Aorta (tissue), 5 donors: ENCODE measurements around the gene TUBGCP2. TPM values are rescaled to one million over a fixed set of nuclear protein-coding genes. Genes with fewer than 3 reads are reported as not detected.

ENCODE experiments used
- ATAC-seq: fragments of 200-7000 bp; cut with Tn5 transposase; one replicate; pipeline ENCODE4 v1.9.1; 2022; ENCODE audit warnings: moderate library complexity; ENCODE audit not compliant: low FRiP score
- DNase-seq, 2 donors: peaks; one replicate each; pipeline ENCODE4 v3.0.0-alpha.2; 2020
- H3K27ac ChIP-seq, 2 donors: one replicate each; pipeline ENCODE4 v1.5.1; 2013; ENCODE audit warnings: low read length in 2 of 2, mild to moderate bottlenecking in 2 of 2, moderate library complexity in 2 of 2, control low read depth in 1 of 2, inconsistent platforms in 1 of 2, low read depth in 1 of 2
- H3K27me3 ChIP-seq, 2 donors: one replicate each; pipeline ENCODE4 v1.6.1; 2013; ENCODE audit warnings: control low read depth in 1 of 2, low read length in 1 of 2, mild to moderate bottlenecking in 1 of 2, moderate library complexity in 1 of 2; ENCODE audit not compliant: insufficient read depth in 2 of 2, control insufficient read depth in 1 of 2
- H3K36me3 ChIP-seq, 2 donors: one replicate each; pipeline ENCODE4 v1.6.1; 2013; ENCODE audit warnings: control low read depth in 1 of 2, low read length in 1 of 2, mild to moderate bottlenecking in 1 of 2; ENCODE audit not compliant: insufficient read depth in 2 of 2, control insufficient read depth in 1 of 2
- H3K4me1 ChIP-seq, 2 donors: one replicate each; pipeline ENCODE4 v1.6.1; 2013; ENCODE audit warnings: low read length in 2 of 2, control low read depth in 1 of 2, mild to moderate bottlenecking in 1 of 2, moderate library complexity in 1 of 2; ENCODE audit not compliant: insufficient read depth in 2 of 2, control insufficient read depth in 1 of 2
- H3K4me3 ChIP-seq, 2 donors: one replicate each; pipeline ENCODE4 v1.5.1; 2013; ENCODE audit warnings: low read length in 2 of 2, control low read depth in 1 of 2, mild to moderate bottlenecking in 1 of 2
- H3K9me3 ChIP-seq: one replicate; pipeline ENCODE4 v1.6.1; 2013; ENCODE audit warnings: mild to moderate bottlenecking, low read length; ENCODE audit not compliant: control insufficient read depth
- WGBS, 2 donors: extraction: QIAGEN DNeasy Blood & Tissue Kit; methylation state at CpG; one replicate each; pipeline ENCODE4 v1.1.7; 2013; 5-methylcytosine and 5-hydroxymethylcytosine counted together
- intact Hi-C, 2 donors: fragments of 100-400 bp; cut with DNase I; formaldehyde crosslinking; loops; one replicate each; pipeline versions ENCODE4 v1.14.2 to v1.15.0; 2022
- polyA plus RNA-seq, 2 donors: library from polyadenylated mRNA; stranded (reverse); fragments of 200-250 nt; gene quantifications; one replicate each; pipeline ENCODE4 v1.2.3, GENCODE V29; 2013
- total RNA-seq, 2 donors: library from RNA; stranded (reverse); fragmentation: NEBNext Ultra II Directional; extraction: Animal tissue kit (Norgen Biotek cat#: 25700); gene quantifications; one replicate each; pipeline ENCODE4 v1.2.1, GENCODE V29; 2021
- donor health status: healthy with polysubstance abuse.
- donor health status: Bipolar disorder and iron deficiency.
- donor health status: DM: no; HTN: no; CAD: no.
- donor health status: DM: no; HTN: no; CAD: no.
- donor health status: DM: yes; HTN: yes; CAD: no.

The TUBGCP2 gene
- total and polyA plus RNA-seq, 4 donors: 11.3 to 194 (median 44.6) TPM

DNA sequence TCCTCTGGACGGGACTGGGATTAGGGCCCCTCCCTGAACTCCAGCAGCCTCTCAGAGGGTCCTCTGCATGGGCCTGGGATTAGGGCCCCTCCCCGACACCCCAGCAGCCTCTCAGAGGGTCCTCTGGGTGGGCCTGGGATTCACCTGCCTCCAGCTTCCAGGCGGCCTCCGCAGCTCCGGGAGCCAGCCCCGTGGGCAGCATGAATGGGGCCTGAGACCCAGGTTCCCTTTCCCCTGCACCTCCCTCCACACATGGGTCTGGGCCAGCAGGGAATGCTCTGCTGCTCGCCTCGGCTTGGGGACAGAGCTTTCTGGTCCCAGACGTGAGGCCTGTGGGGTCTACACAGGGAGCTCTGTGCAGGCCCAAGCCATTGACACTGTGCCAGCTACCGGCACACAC lies 5.5 kb downstream of the TUBGCP2 start:
- no peak overlapping the region for H3K27ac ChIP-seq
- H3K4me1 ChIP-seq: no peaks in the 10 kb centered on the region
- DNase-seq (no peak), ATAC-seq (no peak)
- H3K9me3 ChIP-seq: no peaks in the 10 kb centered on the region
- intact Hi-C loops: no loop called here
- H3K4me3 ChIP-seq: no peak overlapping the region
- H3K27me3 ChIP-seq: no peaks in the 10 kb centered on the region
- H3K36me3 ChIP-seq: peaks cover 0 to 11% of the 10 kb centered on the region in 2 donors
- 75 to 82% methylated on average over 10 of the region's 10 CpGs for WGBS, 2 donors

DNA sequence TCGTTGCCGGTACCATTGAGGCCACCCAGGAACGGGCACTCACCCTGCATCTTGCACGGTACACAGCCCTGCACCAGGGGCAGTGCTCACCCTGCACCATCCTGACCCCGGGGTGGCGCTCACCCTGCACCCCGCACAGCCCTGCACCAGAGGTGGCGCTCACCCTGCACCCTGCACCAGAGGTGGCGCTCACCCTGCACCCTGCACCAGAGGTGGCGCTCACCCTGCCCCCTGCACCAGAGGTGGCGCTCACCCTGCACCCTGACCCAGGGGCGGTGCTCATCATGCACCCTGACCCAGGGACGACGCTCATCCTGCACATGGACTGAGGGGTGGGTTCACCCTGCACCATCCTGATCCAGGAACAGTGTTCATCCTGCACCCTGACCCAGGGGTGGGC lies 6.4 kb downstream of the TUBGCP2 start:
- Histone ChIP-seq H3K9me3 (no peaks in the 10 kb centered on the region), H3K36me3 (peaks cover 0 to 11% of the 10 kb centered on the region in 2 donors), H3K4me1 (no peaks in the 10 kb centered on the region), H3K4me3 (no peak overlapping the region), H3K27me3 (no peaks in the 10 kb centered on the region), H3K27ac (no peak overlapping the region)
- ATAC-seq: no peak
- intact Hi-C loops: no loop called here
- DNase-seq: peak in 1 of 2 donors; percentile 45
- WGBS, 2 donors: 96% methylated on average over 13 to 14 of the region's 14 CpGs

GRCh38 chr10:133299738-133300137 lies 8.9 kb downstream of the TUBGCP2 start:
- no peak overlapping the region for H3K4me3 ChIP-seq
- no peaks in the 10 kb centered on the region for H3K4me1 ChIP-seq
- ATAC-seq (no peak), DNase-seq (no peak)
- H3K36me3 ChIP-seq: peaks cover 0 to 19% of the 10 kb centered on the region in 2 donors
- no peak overlapping the region for H3K27ac ChIP-seq
- no peaks in the 10 kb centered on the region for H3K9me3 ChIP-seq
- WGBS, 2 donors: 91 to 94% methylated on average over 14 of the region's 14 CpGs
- intact Hi-C loops: no loop called here
- no peaks in the 10 kb centered on the region for H3K27me3 ChIP-seq

GRCh38 chr10:133299224-133299623 lies 9.4 kb downstream of the TUBGCP2 start:
- no peak overlapping the region for H3K27ac ChIP-seq
- no peaks in the 10 kb centered on the region for H3K9me3 ChIP-seq
- intact Hi-C loops: no loop called here
- peaks cover 0 to 19% of the 10 kb centered on the region in 2 donors for H3K36me3 ChIP-seq
- whole genome bisulfite sequencing, 2 donors: 91 to 93% methylated on average over 10 of the region's 10 CpGs
- ATAC-seq (no peak), DNase-seq (no peak)
- no peaks in the 10 kb centered on the region for H3K4me1 ChIP-seq
- H3K4me3 ChIP-seq: no peak overlapping the region
- H3K27me3 ChIP-seq: no peaks in the 10 kb centered on the region

DNA sequence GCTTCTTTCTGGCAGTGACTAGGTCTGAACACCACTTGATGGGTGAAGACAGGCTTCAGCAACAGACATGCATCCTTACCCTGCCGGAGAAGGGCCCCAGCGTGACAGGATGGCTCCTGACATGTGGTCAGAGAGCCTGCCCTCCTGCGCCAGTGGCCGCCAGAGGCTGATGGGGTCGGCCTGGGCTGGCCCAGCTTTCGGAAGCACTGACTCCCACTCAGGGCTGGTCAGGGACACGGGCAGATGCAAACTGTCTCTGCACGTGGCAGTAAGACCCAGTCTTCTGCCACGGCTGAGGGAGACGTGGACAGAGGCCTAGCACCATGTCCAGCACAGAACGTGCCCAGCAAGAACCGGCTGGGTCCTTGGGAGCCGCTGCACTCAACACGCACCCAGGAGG lies 10.2 kb downstream of the TUBGCP2 start:
- Histone ChIP-seq H3K27me3 (no peaks in the 10 kb centered on the region), H3K36me3 (peaks cover 0 to 22% of the 10 kb centered on the region in 2 donors), H3K4me1 (no peaks in the 10 kb centered on the region), H3K27ac (no peak overlapping the region), H3K4me3 (no peak overlapping the region), H3K9me3 (no peaks in the 10 kb centered on the region)
- ATAC-seq: no peak
- DNase-seq: peak in 1 of 2 donors; percentile 35
- intact Hi-C loops: no loop called here
- 91 to 92% methylated on average over 14 of the region's 14 CpGs for WGBS, 2 donors

DNA sequence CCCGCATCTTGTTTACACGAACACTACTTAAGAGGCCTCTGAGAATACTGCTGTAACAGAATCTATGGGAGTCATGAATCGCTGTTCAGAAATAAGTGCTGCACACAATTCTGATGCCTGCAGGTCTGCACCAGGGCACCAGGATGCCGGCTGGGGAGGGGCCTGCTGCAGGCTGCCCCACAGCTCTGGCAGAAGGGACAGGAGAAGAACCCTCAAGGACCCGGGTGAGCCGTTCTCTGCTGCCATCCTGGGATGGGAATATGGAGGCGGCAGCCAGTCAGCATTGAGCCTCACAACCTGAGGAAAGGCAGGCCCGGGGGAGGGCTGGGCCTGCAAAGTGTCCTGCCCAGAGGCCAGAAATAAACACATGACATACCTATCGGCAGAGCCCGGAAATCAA lies 11.2 kb downstream of the TUBGCP2 start:
- ATAC-seq (no peak), DNase-seq (peak in 1 of 2 donors; percentile 36)
- no peaks in the 10 kb centered on the region for H3K27me3 ChIP-seq
- H3K4me3 ChIP-seq: no peak overlapping the region
- no peaks in the 10 kb centered on the region for H3K9me3 ChIP-seq
- H3K36me3 ChIP-seq: peaks cover 0 to 24% of the 10 kb centered on the region in 2 donors
- WGBS, 2 donors: 93 to 95% methylated on average over 10 of the region's 10 CpGs
- H3K4me1 ChIP-seq: no peaks in the 10 kb centered on the region
- H3K27ac ChIP-seq: no peak overlapping the region
- intact Hi-C loops: no loop called here

GRCh38 chr10:133295426-133296320 lies 13.0 kb downstream of the TUBGCP2 start:
- DNase-seq (no peak), ATAC-seq (peak; percentile 25)
- no peaks in the 10 kb centered on the region for H3K4me1 ChIP-seq
- peaks cover 3 to 25% of the 10 kb centered on the region in 2 donors for H3K36me3 ChIP-seq
- WGBS, 2 donors: 92 to 94% methylated on average over 42 of the region's 42 CpGs
- intact Hi-C loops: no loop called here
- no peak overlapping the region for H3K27ac ChIP-seq
- no peaks in the 10 kb centered on the region for H3K9me3 ChIP-seq
- H3K27me3 ChIP-seq: no peaks in the 10 kb centered on the region
- H3K4me3 ChIP-seq: no peak overlapping the region

GRCh38 chr10:133294189-133294588 lies 14.5 kb downstream of the TUBGCP2 start:
- H3K27ac ChIP-seq: no peak overlapping the region
- ATAC-seq: no peak
- DNase-seq: peak in 1 of 2 donors; percentile 85

DNA sequence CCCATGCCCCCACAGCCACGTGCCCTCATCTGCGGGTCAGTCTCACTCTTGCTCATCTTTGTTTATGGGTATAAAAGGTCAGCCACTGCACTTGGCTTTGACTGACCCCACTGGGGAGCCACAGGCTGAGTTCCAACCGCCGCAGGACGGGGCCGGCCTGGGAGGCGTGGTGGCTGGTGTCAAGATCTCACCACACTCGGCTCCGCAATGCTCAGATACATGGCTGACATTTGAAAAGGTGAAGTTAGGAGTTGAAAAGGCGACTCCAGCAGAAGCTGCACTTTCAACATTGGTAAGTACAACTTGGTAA lies 14.9 kb downstream of the TUBGCP2 start:
- Histone ChIP-seq H3K4me1 (no peaks in the 10 kb centered on the region), H3K4me3 (no peak overlapping the region), H3K36me3 (peaks cover 3 to 23% of the 10 kb centered on the region in 2 donors), H3K27me3 (no peaks in the 10 kb centered on the region), H3K9me3 (no peaks in the 10 kb centered on the region), H3K27ac (no peak overlapping the region)
- 94 to 97% methylated on average over 10 of the region's 10 CpGs for WGBS, 2 donors
- DNase-seq (no peak), ATAC-seq (no peak)
- intact Hi-C loops: no loop called here

More at GRCh38 chr10:133294189-133294588, 14.5 kb downstream of the TUBGCP2 start:
- no peak overlapping the region for H3K4me3 ChIP-seq
- 87 to 88% methylated on average over 15 of the region's 15 CpGs for WGBS, 2 donors
- peaks cover 3 to 23% of the 10 kb centered on the region in 2 donors for H3K36me3 ChIP-seq
- no peaks in the 10 kb centered on the region for H3K4me1 ChIP-seq
- no peaks in the 10 kb centered on the region for H3K27me3 ChIP-seq
- no peaks in the 10 kb centered on the region for H3K9me3 ChIP-seq
- intact Hi-C loops: no loop called here
